HG03571 (cell line): ENCODE measurements around the gene RCOR3.

Experiments used
- ATAC-seq: cut with Tn5 transposase; IDR thresholded peaks from one replicate; pipeline ENCODE4 v1.9.1; 2021; ENCODE audit not compliant: unreplicated experiment

Gene RCOR3

DNA sequence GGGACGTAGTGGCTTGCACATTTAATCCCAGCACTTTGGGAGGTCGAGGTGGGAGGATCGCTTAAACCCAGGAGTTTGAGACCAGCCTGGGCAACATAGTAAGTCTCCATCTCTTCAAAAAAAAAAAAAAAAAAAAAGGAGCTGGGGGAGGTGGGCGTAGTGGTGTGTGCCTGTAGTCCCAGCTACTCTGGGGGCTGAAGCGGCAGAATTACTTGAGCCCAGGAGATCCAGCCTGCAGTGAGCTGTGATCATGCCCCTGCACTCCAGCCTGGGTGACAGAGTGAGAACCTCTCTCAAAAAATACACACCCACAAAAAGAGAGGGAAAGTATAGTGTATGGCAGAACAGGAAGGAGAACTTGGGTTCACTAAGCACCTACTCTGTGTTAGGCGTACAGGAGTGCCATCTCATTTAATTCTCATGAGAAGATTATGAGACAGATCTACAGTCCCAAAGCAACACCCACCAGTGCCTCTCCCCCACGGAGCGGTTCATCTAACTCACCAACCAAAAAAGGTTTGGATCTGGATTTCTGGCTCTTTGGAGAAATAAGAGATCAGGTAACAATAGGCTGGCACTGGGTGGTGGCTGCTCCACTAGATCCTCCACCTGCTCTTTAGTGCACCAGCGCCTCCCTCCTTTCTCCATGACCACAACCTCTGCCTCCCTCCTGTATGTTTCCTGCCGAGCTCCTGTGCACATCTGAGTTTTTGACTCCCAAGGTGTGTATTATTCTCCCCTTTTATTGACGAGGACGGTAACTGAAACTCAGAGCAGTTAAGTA is 66.0 kb downstream of the RCOR3 start:
- no peak for ATAC-seq

DNA sequence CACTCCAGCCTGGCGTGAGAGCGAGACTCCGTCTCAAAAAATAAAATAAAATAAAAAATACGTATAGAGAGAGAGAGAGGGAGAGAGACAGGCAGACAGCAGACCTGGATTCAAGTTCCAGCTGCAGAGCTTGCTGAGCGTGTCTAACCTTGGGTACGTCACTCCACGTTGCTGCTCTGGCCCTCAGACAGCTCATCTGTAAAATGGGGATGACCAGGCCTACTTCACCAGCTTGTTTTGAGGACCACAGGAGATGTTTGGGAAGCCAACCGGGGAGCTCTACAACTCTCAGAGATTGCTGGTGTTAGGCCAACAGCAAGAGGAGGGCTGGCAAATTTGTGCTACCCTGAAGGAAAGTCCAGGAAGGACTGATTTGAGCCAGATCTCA is 67.0 kb downstream of the RCOR3 start:
- ATAC-seq, result no peak

DNA sequence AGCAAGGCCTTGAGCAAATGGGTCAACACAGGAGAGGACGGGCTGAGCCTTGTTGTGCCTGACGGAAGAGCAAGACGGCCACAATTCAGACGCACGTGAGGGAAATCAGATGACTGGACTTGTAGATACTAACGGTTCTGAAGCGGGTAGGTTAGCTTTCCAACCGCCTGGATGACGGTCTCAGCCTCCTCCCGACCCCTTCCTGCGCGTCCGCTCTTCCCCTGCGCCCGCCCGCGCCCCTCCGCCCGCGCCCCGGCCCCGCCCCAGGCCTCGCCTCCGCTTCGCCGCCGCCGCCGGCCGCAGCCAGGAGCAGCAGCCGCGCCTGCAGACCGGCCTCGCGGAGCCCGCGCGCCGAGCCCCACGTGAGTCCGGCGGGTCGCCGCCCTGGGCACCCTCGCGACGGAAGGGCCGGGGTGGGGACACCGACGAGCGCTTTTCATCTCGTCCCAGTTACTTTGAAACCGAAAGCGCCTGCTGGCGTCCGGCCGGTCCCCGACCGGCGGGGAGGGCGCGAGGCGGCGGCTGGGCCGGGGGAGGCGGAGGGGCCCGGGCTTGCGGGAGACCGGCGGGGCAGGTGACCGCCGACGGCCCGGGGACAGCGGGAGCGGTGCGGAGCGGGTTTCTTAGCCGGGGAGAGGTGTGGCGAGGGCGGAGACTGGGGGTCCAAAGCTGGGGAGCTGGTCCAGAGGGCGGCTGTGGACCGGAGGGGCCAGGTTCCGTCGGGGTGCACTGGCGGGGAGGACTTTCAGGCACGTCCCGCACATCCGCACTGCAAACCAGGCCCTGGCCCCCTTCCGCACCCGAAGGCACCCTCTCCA is 67.6 kb downstream of the RCOR3 start, which contains the start of gene TRAF5:
Gene TRAF5, plus strand, starts transcription at position 306 of the 818 bp plus-strand sequence. CDS start 26,407 bp downstream, outside the sequence.
- ATAC-seq, result peak; percentile 29

DNA sequence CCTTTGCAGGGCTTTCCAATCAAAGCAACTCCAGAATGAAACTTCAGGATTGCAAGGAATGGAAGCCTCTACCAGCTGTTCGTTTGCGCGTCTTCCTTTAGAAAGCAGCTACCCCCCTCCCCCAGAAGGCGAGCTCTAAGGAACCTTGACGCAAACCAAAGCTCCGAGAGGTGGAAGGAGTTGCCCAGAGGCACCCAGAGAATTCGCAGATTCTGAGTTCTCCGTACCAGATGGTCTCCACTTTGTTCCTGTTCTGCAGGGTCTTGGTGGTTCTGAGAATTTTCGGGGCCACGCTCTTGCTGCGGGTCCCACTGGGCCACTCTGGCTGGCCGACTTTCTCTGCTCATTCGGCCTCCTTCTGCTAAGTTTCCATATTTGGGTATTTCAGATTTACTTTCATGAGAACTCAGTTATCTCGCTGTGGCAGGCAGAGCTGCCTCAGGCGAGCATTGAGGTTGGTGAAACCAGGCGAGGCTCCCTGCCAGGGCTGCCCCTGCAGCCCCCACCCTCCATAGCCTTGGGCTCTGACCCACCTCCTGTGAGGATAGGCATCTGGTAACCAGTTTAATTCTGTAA is 68.3 kb downstream of the RCOR3 start:
- ATAC-seq, result peak; percentile 30

DNA sequence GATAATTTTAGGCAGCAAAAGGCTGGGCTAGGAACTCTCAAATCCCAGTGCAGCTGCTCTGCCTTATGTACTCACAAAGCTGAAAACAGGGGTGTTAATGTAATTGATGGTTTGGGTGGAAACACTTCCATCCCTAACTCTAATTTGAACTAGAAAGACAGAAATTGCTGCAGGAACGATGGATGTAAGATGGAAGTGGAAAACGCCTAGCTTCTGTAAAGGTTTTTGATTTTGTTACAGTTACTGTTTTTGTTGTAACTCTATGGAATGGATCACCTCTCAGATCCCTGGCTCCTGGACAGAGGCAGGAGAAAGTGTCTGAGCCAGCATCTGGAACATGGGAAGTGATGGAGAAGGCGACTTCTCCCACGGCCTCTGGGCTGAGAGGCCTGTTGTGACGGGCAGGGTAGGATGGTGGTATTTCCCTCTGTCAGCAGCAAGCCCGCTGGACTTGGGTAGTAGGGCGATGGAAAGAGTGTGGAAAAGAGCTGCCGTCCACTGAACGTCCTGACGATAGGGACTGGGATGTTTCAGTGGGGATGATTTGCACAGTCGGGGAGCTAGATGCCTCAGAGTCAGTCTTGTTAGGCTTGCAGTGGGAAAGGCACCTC is 69.0 kb downstream of the RCOR3 start:
- ATAC-seq, result no peak

DNA sequence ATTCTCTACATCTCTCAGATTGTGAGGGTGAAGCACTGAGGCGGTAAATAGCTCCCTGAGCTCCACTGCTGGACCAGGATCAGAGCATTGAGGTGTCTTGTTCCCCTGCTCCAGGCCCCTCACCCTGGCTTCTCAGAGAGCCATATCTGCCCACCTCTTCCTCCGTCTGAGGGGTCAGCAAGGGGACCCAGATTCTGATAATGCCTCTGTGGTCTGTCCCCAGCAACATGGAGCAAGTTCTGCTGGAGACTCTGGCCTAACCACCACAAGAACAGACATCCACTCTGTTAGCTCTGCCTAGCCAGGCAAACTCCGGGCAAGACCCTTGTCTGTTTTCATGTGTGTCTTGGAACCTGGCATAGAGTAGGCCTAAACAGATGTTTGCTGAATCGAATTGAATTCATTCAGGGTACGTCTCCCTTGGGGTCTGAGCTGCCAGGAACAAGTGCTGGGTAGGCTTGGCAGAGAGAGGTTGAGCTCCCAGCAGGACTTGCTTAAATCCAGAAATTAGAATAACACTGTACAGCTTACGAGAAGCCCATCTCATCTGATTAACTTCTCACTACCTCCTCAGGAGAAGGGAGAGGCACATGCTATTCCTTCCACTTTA is 69.8 kb downstream of the RCOR3 start:
- no peak for ATAC-seq

DNA sequence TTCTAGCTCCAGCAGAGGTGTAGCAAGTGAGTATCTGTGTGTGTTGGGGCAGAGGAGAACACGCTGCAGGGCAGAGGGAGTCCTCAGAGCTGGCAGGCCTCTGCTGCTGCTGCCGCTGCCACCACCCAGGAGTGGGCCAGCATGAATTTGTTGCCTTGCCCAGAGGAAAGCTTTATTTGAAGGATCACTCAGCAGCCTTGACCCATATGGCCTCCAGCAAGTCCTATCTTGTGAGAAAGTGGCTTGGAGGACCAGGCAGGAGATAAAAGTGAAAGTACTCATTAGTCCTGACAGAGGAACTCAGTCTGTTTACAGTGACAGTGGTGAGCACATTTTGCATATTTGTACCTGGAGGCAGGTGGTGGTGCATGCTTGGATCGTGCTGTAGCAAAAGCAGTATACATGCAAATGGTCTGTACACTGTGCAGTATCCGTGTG is 70.6 kb downstream of the RCOR3 start:
- ATAC-seq, result peak; percentile 38

DNA sequence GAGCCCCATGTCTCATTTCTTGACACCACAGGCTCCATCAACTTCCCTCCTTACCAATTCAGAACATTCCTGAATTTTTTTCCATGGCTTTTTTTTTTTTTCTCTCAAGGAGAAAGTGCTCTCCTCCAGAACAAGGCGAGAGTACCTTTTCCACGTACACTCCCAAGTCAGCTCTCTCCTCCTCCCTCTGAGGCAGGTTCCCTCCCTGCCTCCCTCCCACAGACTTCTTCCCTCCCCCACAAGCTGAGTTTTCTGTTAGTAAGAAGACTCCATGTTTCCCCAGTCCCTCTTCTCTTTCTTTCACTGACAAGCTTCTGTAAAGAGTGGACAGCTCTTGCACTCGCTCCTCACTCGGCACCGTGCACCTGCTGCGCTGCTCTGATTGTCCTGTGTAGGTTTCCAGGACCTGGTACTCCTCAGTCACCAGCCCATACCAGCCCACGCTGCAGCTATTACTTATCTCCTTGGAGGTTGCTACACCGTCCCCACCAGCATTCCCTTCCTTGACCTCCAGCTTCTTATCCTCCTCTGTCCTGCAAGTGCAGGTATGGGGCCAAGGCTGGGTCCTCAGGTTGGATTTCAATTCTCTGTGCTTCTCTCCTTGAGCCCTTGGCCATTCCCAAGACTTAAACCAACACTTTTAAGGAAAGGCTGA is 71.2 kb downstream of the RCOR3 start:
- no peak for ATAC-seq

DNA sequence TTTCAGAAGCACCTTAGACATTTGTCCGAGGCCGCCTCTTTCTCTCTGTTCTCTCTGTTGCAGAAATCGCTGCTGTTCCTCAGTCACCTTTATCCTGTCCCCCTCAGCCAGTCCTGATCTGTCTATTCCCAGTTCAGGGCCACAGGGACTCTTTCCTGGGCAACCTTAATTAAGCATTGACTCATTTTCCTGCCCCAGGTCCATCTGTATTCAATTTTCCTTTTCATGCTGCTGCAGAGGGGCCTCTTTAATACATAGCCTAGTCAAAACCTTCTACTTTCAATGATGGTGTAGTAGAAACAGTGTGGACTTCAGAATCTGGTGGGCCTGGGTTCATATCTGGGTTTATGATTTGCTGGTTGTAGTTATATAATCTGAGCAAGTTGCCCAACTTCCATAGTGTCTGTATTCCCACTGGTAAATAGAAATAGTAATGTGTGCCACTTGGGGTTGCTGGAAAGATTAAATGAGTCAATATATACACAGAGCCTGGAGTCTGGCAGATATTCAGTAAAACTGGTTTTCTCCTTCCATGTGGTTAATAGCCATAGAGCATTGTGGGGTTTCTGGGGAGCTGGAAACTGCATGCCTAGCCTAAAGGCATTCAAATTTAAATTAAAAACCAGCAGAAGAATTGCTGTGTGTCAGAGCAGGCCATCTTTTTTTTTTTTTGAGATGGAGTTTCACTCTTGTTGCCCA is 72.0 kb downstream of the RCOR3 start:
- no peak for ATAC-seq

DNA sequence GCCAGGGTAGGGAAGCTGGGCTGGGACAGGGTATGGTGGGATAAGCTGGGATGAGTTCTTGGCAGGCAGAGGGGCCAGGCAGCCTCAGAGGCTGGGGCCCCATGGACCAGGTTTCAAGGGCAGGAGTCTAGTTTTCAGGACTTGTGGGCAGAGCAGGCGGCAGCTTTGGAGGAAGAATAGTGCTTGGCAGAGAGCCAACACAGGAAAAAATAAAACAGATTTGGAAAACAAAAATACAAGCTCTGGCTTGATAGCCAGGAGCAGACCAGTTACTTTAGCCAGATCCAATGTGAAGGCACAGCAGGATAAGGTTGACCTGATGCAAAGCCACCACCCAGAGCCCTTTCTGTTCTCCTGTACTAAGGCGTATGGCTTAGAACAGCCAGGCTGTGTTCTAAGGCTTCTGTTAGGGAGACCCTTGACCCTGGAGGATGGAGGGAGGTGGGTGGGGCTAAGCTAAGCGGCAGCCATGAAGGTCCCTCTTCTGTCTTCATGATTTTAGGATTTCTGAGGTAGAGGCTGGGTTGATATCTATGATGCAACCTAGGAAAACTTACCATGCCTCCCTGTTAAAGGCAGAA is 73.0 kb downstream of the RCOR3 start:
- ATAC-seq, result no peak

DNA sequence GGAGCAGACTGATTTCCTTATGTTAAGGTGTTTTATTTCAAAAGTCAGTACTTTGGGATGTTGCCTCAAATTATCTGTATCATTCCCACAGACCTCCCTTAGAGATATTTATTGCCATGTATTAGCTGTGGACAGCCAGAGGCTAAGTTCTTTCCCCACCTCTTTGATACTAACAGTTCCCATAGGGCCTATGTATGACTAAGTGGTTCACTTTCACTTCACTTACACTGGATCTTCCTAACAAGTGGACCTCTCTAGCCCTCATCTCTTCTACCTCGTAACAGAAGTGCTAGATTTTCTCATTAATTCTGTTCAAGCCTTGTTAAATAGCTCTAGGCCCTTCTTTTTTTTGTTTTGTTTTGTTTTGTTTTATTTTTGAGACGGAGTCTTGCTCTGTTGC is 73.7 kb downstream of the RCOR3 start:
- ATAC-seq, result no peak

DNA sequence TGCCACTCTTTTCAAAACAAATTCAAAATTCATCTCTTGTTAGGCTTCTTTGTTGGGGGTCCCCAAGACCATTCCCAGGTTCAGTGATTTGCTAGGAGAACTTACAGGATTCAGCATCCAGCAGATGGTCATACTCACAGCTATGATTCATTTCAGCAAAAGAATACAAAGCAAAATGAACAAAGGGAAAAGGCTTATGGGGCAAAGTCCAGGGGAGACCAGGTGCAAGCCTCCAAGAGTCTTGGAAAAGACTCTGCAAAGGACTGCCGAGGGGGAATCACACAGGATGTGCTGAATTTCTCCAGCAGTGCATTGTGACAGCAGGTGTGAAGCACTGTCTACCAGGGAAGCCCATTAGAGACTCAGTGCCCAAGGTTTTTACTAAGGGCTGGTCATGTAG is 74.7 kb downstream of the RCOR3 start:
- ATAC-seq, result no peak

DNA sequence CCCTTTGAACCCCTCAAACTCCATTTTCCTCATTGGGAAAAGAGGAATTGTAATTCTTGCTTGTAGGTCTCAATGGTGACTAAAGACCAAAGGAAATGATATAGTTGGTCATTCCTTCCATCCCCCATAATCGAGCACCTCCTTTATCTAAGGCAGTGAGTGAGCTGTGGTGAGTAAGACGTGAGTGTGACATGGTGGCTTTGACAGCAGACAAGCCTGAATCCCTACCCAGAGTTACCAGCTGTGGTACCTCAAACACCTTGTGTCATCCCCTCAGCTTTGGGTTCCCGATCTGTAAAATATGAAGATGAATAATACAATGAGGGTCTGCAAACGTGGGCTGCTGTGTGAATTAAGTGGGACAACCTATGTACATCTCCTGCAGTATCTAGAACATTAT is 75.8 kb downstream of the RCOR3 start:
- no peak for ATAC-seq

DNA sequence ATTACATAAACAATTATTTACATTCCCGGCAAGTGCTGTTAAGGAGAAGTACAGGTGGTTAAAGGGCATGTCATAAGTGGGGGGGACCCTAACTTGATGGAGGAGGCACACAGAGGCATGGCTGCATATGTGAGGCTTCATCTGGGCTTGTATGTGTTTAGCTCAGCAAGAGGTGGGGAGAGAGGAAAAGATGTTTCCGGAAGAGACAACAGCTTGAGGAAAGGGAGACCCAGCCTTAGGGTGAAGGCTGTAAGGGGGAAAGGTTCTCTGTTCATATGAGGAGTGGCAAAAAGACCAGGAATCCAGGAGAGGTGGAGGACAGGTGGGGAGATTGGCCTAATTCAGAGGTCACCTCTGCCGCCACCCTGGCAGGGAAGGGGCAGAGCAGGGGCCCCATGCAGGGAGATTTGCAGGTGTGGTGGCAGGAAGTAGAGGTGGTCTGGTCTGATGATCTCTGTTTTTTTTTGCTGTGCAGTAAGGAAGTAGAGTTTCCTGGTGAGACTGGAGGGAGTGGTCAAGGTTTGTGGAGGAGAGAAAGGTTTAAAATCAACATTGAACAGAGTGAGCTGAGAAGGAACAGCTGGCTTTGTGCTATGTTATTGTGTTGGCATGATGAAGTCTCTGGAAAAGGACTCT is 76.5 kb downstream of the RCOR3 start:
- ATAC-seq, result peak; percentile 89

DNA sequence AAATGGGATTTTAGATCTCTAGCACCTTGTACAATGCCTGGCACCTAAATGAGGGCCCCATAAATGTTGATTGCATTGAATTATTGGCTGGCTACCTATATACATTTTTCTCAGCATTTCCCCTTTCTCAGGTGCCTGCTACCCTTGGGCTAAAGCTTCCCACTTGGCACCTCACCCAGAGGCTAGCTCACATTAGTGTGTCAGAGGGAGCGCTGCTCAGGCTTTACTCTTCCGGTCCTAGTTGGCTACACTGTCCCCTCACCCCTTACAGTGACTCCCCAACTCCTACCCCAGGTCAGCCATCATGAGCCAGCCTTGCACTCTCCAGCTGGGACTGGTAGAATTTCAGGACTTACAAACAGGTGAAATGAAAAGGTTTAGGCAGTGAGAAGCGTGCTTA is 77.0 kb downstream of the RCOR3 start:
- no peak for ATAC-seq

DNA sequence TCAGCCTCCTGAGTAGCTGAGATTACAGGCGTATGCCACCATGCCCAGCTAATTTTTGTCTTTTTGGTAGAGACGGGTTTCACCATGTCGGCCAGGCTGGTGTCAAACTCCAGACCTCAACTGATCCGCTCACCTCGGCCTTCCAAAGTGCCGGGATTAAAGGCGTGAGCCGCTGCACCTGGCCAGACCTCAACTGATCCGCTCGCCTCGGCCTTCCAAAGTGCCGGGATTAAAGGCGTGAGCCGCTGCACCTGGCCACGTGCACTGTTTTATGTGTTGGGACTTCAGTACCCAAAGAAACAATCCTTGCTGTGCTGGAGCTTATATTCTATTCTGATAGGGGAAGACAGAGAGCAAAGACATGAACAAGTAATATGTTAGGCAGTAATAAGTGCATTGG is 77.6 kb downstream of the RCOR3 start:
- ATAC-seq, result no peak

DNA sequence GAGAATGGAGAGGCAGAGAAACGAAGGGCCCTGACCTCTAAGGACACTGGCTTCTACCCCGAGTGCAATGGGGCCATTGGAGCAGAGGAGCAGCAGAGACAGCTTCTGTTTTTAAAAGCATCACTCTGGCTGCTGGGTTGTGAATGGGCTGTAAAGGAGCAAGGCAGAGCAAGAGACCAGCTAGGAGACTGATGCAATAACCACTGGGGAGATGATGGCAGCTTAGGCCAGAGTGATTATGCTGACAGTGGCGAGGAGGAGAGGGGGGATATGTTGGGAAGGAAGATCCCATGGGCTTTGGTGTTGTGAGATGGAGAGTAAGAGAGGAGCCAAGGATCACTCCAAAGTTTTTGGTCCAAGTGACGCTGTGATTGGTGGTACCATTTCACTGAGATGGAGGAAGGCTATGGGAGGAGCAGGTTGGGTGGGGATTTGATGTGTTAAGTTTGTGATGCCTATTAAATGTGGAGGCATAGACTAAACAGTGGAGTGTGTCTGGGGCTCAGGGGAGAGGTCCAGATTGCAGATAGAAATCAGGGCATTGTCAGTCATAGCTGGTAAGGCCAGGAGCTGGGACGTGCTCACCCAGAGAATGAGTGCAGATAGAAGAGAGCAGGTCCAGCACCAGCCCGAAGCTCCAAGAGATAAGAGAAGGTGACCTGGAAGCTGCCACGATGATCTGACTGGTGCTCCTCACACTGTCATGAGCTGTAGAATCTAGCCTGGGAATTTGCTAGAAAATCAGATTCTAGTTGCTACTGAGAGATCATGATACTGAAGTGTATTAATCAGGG is 78.5 kb downstream of the RCOR3 start:
- no peak for ATAC-seq

DNA sequence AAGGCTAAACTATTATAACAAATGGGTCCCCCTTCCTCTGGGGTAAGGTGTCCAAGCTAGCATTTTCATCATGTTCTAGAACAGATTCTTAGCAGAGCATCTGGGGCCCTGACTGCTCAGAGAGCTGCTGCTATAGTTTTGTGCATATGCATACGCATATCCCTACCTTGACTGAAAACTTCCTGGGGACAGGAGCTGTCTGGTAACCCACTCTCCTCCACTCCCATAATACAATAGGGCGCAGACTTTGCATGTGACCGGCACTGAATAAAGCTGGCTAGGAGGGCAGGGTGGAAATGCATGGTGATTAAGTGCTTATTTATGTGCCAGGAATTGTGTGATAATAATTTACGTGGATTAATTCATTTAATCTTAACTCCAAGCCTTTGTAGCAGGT is 79.1 kb downstream of the RCOR3 start:
- no peak for ATAC-seq
